CD14-positive monocyte (primary cell): ENCODE measurements around the gene LRP1. TPM values are rescaled to one million over a fixed set of nuclear protein-coding genes. Genes with fewer than 3 reads are reported as not detected.

Experiments used
- DNase-seq, 3 donors: peaks; one replicate each; pipeline ENCODE4 v3.0.0-alpha.2; 2011 to 2022
- H2AFZ ChIP-seq: 2 replicates; pipeline ENCODE4 v1.6.0; 2012; ENCODE audit warnings: mild to moderate bottlenecking, low read depth, low read length, inconsistent platforms; ENCODE audit not compliant: insufficient read depth, poor library complexity, severe bottlenecking
- H3K27ac ChIP-seq, 2 donors: 1 replicate in 1 of 2; 2 replicates in 1 of 2; pipeline ENCODE4 v1.5.1; 2012 to 2013; ENCODE audit warnings: low read length in 2 of 2, control low read depth in 1 of 2, inconsistent platforms in 1 of 2, low read depth in 1 of 2, mild to moderate bottlenecking in 1 of 2
- H3K27me3 ChIP-seq, 2 donors: one replicate each; pipeline versions ENCODE4 v1.6.0 to v1.6.1; 2011 to 2013; ENCODE audit warnings: low read length in 2 of 2; ENCODE audit not compliant: control insufficient read depth in 2 of 2, insufficient read depth in 2 of 2
- H3K36me3 ChIP-seq, 2 donors: replicated peaks in 1 of 2; 1 replicate in 1 of 2; 2 replicates in 1 of 2; pipeline versions ENCODE4 v1.5.1 to v1.6.1; 2012 to 2013; ENCODE audit warnings: low read length in 2 of 2, control low read depth in 1 of 2, inconsistent platforms in 1 of 2, mild to moderate bottlenecking in 1 of 2; ENCODE audit not compliant: insufficient read depth in 2 of 2, control insufficient read depth in 1 of 2
- H3K4me1 ChIP-seq, 2 donors: 1 replicate in 1 of 2; 2 replicates in 1 of 2; pipeline versions ENCODE4 v1.5.1 to v1.6.1; 2012 to 2013; ENCODE audit warnings: low read length in 2 of 2, control low read depth in 1 of 2, inconsistent platforms in 1 of 2, mild to moderate bottlenecking in 1 of 2, moderate library complexity in 1 of 2; ENCODE audit not compliant: insufficient read depth in 2 of 2, control insufficient read depth in 1 of 2
- H3K4me2 ChIP-seq: replicated peaks from 2 replicates; pipeline ENCODE3; 2012; ENCODE audit warnings: low read length, moderate library complexity, mild to moderate bottlenecking; ENCODE audit not compliant: poor library complexity, severe bottlenecking; ENCODE audit errors: extremely low read depth
- H3K4me3 ChIP-seq, 3 experiments: fragments of 200-600 bp in 1 of 3; sonication (generic) in 1 of 3; replicated peaks in 1 of 3; 1 replicate in 2 of 3; 2 replicates in 1 of 3; pipeline ENCODE4 v1.5.1; 2011 to 2013; ENCODE audit warnings: low read length in 3 of 3, mild to moderate bottlenecking in 3 of 3, control low read depth in 2 of 3, low read depth in 2 of 3, inconsistent platforms in 1 of 3, moderate library complexity in 1 of 3
- H3K79me2 ChIP-seq: 2 replicates; pipeline ENCODE4 v1.6.0; 2012; ENCODE audit warnings: mild to moderate bottlenecking, control low read depth, inconsistent platforms, low read length, moderate library complexity; ENCODE audit not compliant: insufficient read depth
- H3K9ac ChIP-seq: 2 replicates; pipeline ENCODE4 v1.6.0; 2017; ENCODE audit warnings: low read length, mild to moderate bottlenecking; ENCODE audit not compliant: insufficient read depth, poor library complexity, severe bottlenecking
- H3K9me3 ChIP-seq, 2 donors: replicated peaks in 1 of 2; 1 replicate in 1 of 2; 2 replicates in 1 of 2; pipeline versions ENCODE4 v1.5.1 to v1.6.1; 2012 to 2013; ENCODE audit warnings: low read length in 2 of 2, control low read depth in 1 of 2; ENCODE audit not compliant: control insufficient read depth in 1 of 2, insufficient read depth in 1 of 2
- H4K20me1 ChIP-seq: 2 replicates; pipeline ENCODE4 v1.6.0; 2012; ENCODE audit warnings: mild to moderate bottlenecking, low read length, control low read depth, moderate library complexity; ENCODE audit not compliant: insufficient read depth
- H3K27ac Mint-ChIP-seq, 7 donors: one replicate each; pipeline ENCODE4 v1.8.0; 2020; ENCODE audit warnings: mild to moderate bottlenecking in 7 of 7, mixed read lengths in 7 of 7, moderate library complexity in 6 of 7, inconsistent platforms in 2 of 7
- H3K27me3 Mint-ChIP-seq, 3 donors: one replicate each; pipeline ENCODE4 v1.8.0; 2021 to 2022; ENCODE audit warnings: low read depth in 3 of 3, mild to moderate bottlenecking in 3 of 3, mixed read lengths in 3 of 3, moderate library complexity in 3 of 3, inconsistent platforms in 1 of 3
- H3K36me3 Mint-ChIP-seq, 2 donors: one replicate each; pipeline ENCODE4 v1.8.0; 2020; ENCODE audit warnings: mixed read lengths in 2 of 2, inconsistent platforms in 1 of 2, mild to moderate bottlenecking in 1 of 2
- H3K4me1 Mint-ChIP-seq: one replicate; pipeline ENCODE4 v1.8.0; 2020; ENCODE audit warnings: mild to moderate bottlenecking, mixed read lengths
- H3K4me3 Mint-ChIP-seq, 2 donors: one replicate each; pipeline ENCODE4 v1.8.0; 2020; ENCODE audit warnings: mild to moderate bottlenecking in 2 of 2, mixed read lengths in 2 of 2, moderate library complexity in 1 of 2
- H3K9me3 Mint-ChIP-seq, 7 donors: one replicate each; pipeline ENCODE4 v1.8.0; 2020 to 2022; ENCODE audit warnings: mixed read lengths in 7 of 7, mild to moderate bottlenecking in 6 of 7, moderate library complexity in 6 of 7, inconsistent platforms in 2 of 7
- WGBS: methylation state at CpG from one replicate; pipeline ENCODE4 v1.1.5; 2013; ENCODE audit warnings: missing lambda C conversion rate; ENCODE audit not compliant: insufficient coverage; 5-methylcytosine and 5-hydroxymethylcytosine counted together
- intact Hi-C, 2 donors: fragments of 100-400 bp; cut with micrococcal nuclease; formaldehyde crosslinking; loops; one replicate each; pipeline versions ENCODE4 v1.15.0 to v1.15.1; 2023
- polyA plus RNA-seq, 3 donors: library from polyadenylated mRNA; depleted of rRNA in 1 of 3; unstranded in 2 of 3; stranded (reverse) in 1 of 3; fragments of 300-500 nt in 2 of 3; fragments of >200 nt in 1 of 3; fragmentation: Illumina TruSeq in 2 of 3; gene quantifications; 1 replicate in 2 of 3; 2 replicates in 1 of 3; pipeline ENCODE4 v1.2.3, GENCODE V29; 2012 to 2021
- TF ChIP-seq, protein P1 (sequence below): fragments of 200-600 bp; IDR thresholded peaks from one replicate; pipeline ENCODE4 v1.8.0; 2022; ENCODE audit warnings: antibody characterized with exemption, mild to moderate bottlenecking

The LRP1 gene
- polyA plus RNA-seq, 3 donors, result 5.5 to 246 (median 10.5) TPM

DNA sequence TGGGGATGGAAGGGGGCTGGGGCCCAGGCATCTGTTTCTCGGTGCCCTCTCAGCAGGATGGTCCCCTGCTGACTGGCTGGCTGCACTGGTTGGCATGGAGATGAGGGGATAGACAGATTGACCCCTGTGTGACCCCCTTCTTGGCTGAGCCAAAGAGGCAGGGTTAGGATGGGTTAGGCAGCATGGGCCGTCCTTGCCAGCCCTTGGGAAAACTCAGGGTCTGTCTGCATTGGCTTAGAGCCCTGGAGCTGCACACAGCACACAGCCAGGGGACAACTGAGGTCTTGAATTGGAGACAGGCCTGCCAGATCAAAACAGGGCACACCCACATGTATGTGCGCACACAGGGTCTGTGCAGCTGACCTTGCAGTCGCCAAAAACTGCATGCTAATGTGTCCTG is 30.4 kb downstream of the LRP1 start:
- Mint-ChIP-seq H3K4me1 (peaks cover 91% of the 10 kb centered on the region), H3K36me3 (peaks cover 84 to 97% of the 10 kb centered on the region in 2 donors), H3K9me3 (no peaks in the 10 kb centered on the region), H3K27ac (peak overlapping the region in 3 of 7 donors; percentile 46 to 89 (median 60)), H3K27me3 (peaks cover 0 to 5% (median 2%) of the 10 kb centered on the region in 3 donors), H3K4me3 (no peak overlapping the region)
- peak overlapping the region; percentile 68 to 71 for H3K27ac ChIP-seq
- peaks cover 27% of the 10 kb centered on the region for H3K79me2 ChIP-seq
- no peak overlapping the region for H3K9ac ChIP-seq
- H3K4me1 ChIP-seq, result peaks cover 82 to 92% of the 10 kb centered on the region in 2 donors
- peak overlapping the region; percentile 54 for H3K4me2 ChIP-seq
- H2AFZ ChIP-seq, result no peak overlapping the region
- no peak for DNase-seq
- H3K36me3 ChIP-seq, result peaks cover 77 to 95% of the 10 kb centered on the region in 2 donors
- TF ChIP-seq, protein P1, sequence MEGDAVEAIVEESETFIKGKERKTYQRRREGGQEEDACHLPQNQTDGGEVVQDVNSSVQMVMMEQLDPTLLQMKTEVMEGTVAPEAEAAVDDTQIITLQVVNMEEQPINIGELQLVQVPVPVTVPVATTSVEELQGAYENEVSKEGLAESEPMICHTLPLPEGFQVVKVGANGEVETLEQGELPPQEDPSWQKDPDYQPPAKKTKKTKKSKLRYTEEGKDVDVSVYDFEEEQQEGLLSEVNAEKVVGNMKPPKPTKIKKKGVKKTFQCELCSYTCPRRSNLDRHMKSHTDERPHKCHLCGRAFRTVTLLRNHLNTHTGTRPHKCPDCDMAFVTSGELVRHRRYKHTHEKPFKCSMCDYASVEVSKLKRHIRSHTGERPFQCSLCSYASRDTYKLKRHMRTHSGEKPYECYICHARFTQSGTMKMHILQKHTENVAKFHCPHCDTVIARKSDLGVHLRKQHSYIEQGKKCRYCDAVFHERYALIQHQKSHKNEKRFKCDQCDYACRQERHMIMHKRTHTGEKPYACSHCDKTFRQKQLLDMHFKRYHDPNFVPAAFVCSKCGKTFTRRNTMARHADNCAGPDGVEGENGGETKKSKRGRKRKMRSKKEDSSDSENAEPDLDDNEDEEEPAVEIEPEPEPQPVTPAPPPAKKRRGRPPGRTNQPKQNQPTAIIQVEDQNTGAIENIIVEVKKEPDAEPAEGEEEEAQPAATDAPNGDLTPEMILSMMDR, result no peak
- no peaks in the 10 kb centered on the region for H3K27me3 ChIP-seq
- peak overlapping the region in 1 of 3 experiments; percentile 30 for H3K4me3 ChIP-seq
- WGBS, result 95% methylated on average over 4 of the region's 4 CpGs
- intact Hi-C loops, result no loop called here
- no peaks in the 10 kb centered on the region for H3K9me3 ChIP-seq
- peaks cover 54% of the 10 kb centered on the region for H4K20me1 ChIP-seq

DNA sequence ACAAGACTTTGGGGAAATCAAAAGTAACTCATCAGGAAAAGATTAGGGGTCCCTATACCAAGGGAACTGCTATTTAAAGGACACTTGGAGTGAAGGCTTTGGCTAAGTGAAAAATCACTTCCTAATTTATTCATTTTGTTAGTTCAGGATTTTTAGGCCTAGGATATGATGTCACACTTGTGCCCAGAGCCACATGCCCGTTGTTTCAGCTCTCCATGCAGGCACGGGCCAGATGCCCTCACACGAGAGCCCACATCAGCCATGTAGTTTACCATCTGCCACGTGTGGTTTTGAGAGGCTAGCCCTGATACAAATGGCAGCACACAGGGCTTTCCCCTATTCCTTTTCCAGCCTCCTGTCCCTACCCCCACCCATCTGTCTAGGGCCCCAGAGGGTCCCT is 31.0 kb downstream of the LRP1 start:
- no peak overlapping the region for H2AFZ ChIP-seq
- peaks cover 59% of the 10 kb centered on the region for H4K20me1 ChIP-seq
- TF ChIP-seq, protein P1, result no peak
- H3K36me3 ChIP-seq, result peaks cover 78 to 95% of the 10 kb centered on the region in 2 donors
- DNase-seq, result no peak
- H3K9me3 ChIP-seq, result no peaks in the 10 kb centered on the region
- H3K79me2 ChIP-seq, result peaks cover 21% of the 10 kb centered on the region
- Mint-ChIP-seq H3K4me1 (peaks cover 86% of the 10 kb centered on the region), H3K36me3 (peaks cover 85 to 97% of the 10 kb centered on the region in 2 donors), H3K9me3 (no peaks in the 10 kb centered on the region), H3K4me3 (no peak overlapping the region), H3K27me3 (peaks cover 0 to 5% (median 2%) of the 10 kb centered on the region in 3 donors), H3K27ac (peak overlapping the region in 3 of 7 donors; percentile 8 to 60 (median 49))
- no peaks in the 10 kb centered on the region for H3K27me3 ChIP-seq
- H3K4me1 ChIP-seq, result peaks cover 76 to 85% of the 10 kb centered on the region in 2 donors
- H3K27ac ChIP-seq, result peak overlapping the region in 1 of 2 donors; percentile 71
- no peak overlapping the region for H3K9ac ChIP-seq
- no peak overlapping the region for H3K4me3 ChIP-seq
- intact Hi-C loops, result no loop called here
- 57% methylated on average over 4 of the region's 4 CpGs for WGBS
- H3K4me2 ChIP-seq, result no peak overlapping the region
